ES-I3 (cell line): ENCODE data around the gene SYT7.

Experiments
- H3K36me3 ChIP-seq: 2 replicates; pipeline ENCODE4 v1.6.1; 2013; ENCODE audit warnings: mild to moderate bottlenecking, low read length, control low read depth, moderate library complexity; ENCODE audit not compliant: insufficient read depth
- H3K4me1 ChIP-seq: 2 replicates; pipeline ENCODE4 v1.6.1; 2013; ENCODE audit warnings: mild to moderate bottlenecking, control low read depth, low read length; ENCODE audit not compliant: insufficient read depth
- H3K9ac ChIP-seq: 2 replicates; pipeline ENCODE4 v1.6.1; 2013; ENCODE audit warnings: low read depth, mild to moderate bottlenecking, low read length, moderate library complexity
- H3K9me3 ChIP-seq: 2 replicates; pipeline ENCODE4 v1.6.1; 2013; ENCODE audit warnings: mild to moderate bottlenecking, low read length, moderate library complexity; ENCODE audit not compliant: control insufficient read depth, insufficient read depth

SYT7 gene

GRCh38 chr11:61524446-61524845 is 56.4 kb downstream of the SYT7 start:
- no peak overlapping the region for H3K9ac ChIP-seq
- no peaks in the 10 kb centered on the region; the same call in 1 of the 2 replicates for H3K4me1 ChIP-seq
- no peaks in the 10 kb centered on the region for H3K9me3 ChIP-seq
- no peaks in the 10 kb centered on the region for H3K36me3 ChIP-seq

- no peak overlapping the region for H3K9ac ChIP-seq
- no peaks in the 10 kb centered on the region for H3K4me1 ChIP-seq
- no peaks in the 10 kb centered on the region for H3K36me3 ChIP-seq
- H3K9me3 ChIP-seq, result no peaks in the 10 kb centered on the region
Measured at GRCh38 chr11:61522881-61523280, 58.0 kb downstream of the SYT7 start.

GRCh38 chr11:61518032-61518795 is 62.7 kb downstream of the SYT7 start:
- Histone ChIP-seq H3K4me1 (peaks cover 22% of the 10 kb centered on the region), H3K9ac (no peak overlapping the region), H3K9me3 (no peaks in the 10 kb centered on the region), H3K36me3 (no peaks in the 10 kb centered on the region)

- Histone ChIP-seq H3K9ac (no peak overlapping the region; the same call in 1 of the 2 replicates), H3K4me1 (peaks cover 33% of the 10 kb centered on the region), H3K36me3 (no peaks in the 10 kb centered on the region), H3K9me3 (no peaks in the 10 kb centered on the region)
Measured at GRCh38 chr11:61516675-61517572, 64.0 kb downstream of the SYT7 start.

- H3K9ac ChIP-seq, result no peak overlapping the region
- H3K9me3 ChIP-seq, result no peaks in the 10 kb centered on the region
- no peaks in the 10 kb centered on the region for H3K36me3 ChIP-seq
- H3K4me1 ChIP-seq, result peaks cover 33% of the 10 kb centered on the region
Measured at GRCh38 chr11:61516191-61516590, 64.7 kb downstream of the SYT7 start.

GRCh38 chr11:61515686-61516085 is 65.2 kb downstream of the SYT7 start:
- Histone ChIP-seq H3K36me3 (no peaks in the 10 kb centered on the region), H3K9ac (no peak overlapping the region), H3K4me1 (peaks cover 33% of the 10 kb centered on the region), H3K9me3 (no peaks in the 10 kb centered on the region)

- Histone ChIP-seq H3K9ac (no peak overlapping the region), H3K36me3 (no peaks in the 10 kb centered on the region), H3K9me3 (no peaks in the 10 kb centered on the region), H3K4me1 (peaks cover 33% of the 10 kb centered on the region)
Measured at GRCh38 chr11:61514050-61514917, 66.6 kb downstream of the SYT7 start.

GRCh38 chr11:61513143-61513765 is 67.6 kb downstream of the SYT7 start:
- no peak overlapping the region for H3K9ac ChIP-seq
- H3K36me3 ChIP-seq, result no peaks in the 10 kb centered on the region
- H3K4me1 ChIP-seq, result peaks cover 33% of the 10 kb centered on the region
- H3K9me3 ChIP-seq, result no peaks in the 10 kb centered on the region

- Histone ChIP-seq H3K4me1 (peaks cover 36% of the 10 kb centered on the region), H3K36me3 (no peaks in the 10 kb centered on the region), H3K9me3 (no peaks in the 10 kb centered on the region), H3K9ac (no peak overlapping the region)
Measured at GRCh38 chr11:61512435-61512834, 68.4 kb downstream of the SYT7 start.

GRCh38 chr11:61511383-61511782 is 69.5 kb downstream of the SYT7 start:
- Histone ChIP-seq H3K36me3 (no peaks in the 10 kb centered on the region), H3K9me3 (no peaks in the 10 kb centered on the region), H3K4me1 (peaks cover 34% of the 10 kb centered on the region), H3K9ac (no peak overlapping the region)

GRCh38 chr11:61510974-61511373 is 69.9 kb downstream of the SYT7 start:
- Histone ChIP-seq H3K9ac (no peak overlapping the region), H3K9me3 (no peaks in the 10 kb centered on the region), H3K4me1 (peaks cover 34% of the 10 kb centered on the region), H3K36me3 (no peaks in the 10 kb centered on the region)

- Histone ChIP-seq H3K36me3 (no peaks in the 10 kb centered on the region), H3K9me3 (no peaks in the 10 kb centered on the region), H3K4me1 (peaks cover 39% of the 10 kb centered on the region), H3K9ac (no peak overlapping the region)
Measured at GRCh38 chr11:61510166-61510919, 70.5 kb downstream of the SYT7 start.
